GM12872 (cell line): ENCODE results near the gene NFKB1.

ENCODE experiments used
- TF ChIP-seq, protein P1 (sequence below): IDR thresholded peaks from 3 replicates; pipeline ENCODE4 v1.5.1; 2011; ENCODE audit warnings: low read depth, mild to moderate bottlenecking, low read length, moderate library complexity; ENCODE audit not compliant: insufficient read depth

NFKB1 gene

DNA sequence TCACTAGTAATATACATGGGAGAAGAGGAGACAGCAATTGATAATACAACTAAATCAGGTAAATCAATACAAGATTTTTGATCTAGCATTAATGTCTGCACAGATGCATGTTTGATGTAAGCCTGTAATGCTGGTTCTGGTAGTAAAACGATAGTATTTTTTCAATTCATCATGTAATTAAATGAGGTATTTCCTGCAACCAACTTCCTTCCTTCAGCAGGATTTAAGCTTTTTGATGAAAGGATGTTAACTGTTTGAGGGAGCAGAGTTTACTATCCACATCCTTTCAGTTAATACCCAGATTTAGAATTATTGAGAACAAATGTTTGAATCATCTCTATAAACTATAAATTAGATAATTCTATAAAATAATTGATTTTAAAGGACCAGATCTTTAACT is 31.4 kb upstream of the NFKB1 start:
- TF ChIP-seq, protein P1, sequence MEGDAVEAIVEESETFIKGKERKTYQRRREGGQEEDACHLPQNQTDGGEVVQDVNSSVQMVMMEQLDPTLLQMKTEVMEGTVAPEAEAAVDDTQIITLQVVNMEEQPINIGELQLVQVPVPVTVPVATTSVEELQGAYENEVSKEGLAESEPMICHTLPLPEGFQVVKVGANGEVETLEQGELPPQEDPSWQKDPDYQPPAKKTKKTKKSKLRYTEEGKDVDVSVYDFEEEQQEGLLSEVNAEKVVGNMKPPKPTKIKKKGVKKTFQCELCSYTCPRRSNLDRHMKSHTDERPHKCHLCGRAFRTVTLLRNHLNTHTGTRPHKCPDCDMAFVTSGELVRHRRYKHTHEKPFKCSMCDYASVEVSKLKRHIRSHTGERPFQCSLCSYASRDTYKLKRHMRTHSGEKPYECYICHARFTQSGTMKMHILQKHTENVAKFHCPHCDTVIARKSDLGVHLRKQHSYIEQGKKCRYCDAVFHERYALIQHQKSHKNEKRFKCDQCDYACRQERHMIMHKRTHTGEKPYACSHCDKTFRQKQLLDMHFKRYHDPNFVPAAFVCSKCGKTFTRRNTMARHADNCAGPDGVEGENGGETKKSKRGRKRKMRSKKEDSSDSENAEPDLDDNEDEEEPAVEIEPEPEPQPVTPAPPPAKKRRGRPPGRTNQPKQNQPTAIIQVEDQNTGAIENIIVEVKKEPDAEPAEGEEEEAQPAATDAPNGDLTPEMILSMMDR: no peak

DNA sequence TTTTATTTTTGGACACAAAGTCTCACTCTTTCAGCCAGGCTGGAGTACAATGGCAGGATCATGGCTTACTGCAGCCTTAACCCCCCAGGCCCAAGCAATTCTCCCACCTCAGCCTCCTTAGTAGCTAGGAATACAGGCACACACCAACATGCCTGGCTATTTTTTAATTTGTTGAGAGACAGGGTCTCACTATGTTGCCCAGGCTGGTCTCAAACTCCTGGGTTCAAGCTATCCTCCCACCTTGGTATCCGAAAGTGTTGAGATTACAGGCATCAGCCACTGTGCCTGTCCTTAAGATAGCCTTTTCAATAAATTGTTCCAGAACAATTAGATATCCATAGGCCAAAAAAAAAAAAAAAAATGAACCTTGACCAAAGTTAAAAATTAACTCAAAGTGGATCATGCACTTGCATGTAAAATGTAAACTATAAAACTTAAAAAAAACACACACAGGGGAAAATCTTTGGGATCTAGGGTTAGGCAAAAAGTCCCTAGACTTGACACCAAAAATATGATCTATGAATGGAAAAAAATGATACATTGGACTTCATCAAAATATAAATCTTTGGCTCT is 28.6 kb upstream of the NFKB1 start:
- TF ChIP-seq, protein P1: no peak

DNA sequence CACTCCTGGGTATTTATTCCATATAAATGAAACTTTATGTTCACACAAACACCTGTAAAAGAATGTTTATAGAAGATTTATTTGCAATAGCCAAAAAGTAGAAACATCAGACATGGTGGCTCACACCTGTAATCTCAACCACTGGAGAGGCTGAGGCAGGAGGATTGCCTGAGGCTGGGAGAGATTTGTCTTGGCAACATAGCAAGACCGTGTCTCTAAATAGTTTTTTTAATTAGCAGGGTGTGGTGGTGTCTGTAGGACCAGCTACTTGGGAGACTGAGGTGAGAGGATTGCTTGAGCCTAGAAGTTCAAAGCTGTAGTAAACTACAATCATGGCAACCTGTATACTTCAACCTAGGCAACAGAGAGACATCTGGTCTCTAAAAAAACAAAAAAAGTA is 27.7 kb upstream of the NFKB1 start:
- TF ChIP-seq, protein P1: no peak

- TF ChIP-seq, protein P1: no peak
Measured at GRCh38 chr4:102474736-102475504, 26.2 kb upstream of the NFKB1 start.

GRCh38 chr4:102477657-102478056 is 23.5 kb upstream of the NFKB1 start:
- TF ChIP-seq, protein P1: no peak

- TF ChIP-seq, protein P1: no peak
Measured at GRCh38 chr4:102478186-102478585, 23.0 kb upstream of the NFKB1 start.

GRCh38 chr4:102483120-102483519 is 18.0 kb upstream of the NFKB1 start:
- TF ChIP-seq, protein P1: no peak
